OCI-LY7 (cell line): ENCODE data around the gene CBLN1. TPM values are rescaled to one million over a fixed set of nuclear protein-coding genes. Genes with fewer than 3 reads are reported as not detected.

Experiments used
- BruUV-seq: library from RNA; stranded (reverse); fragments of 400-500 nt; replicated peaks from 2 replicates; lab custom pipeline; 2021; lab: Mats Ljungman, UMichigan
- CTCF ChIA-PET: fragments of 300-600 bp; sonication (Branson Sonifier 250); formaldehyde crosslinking; loops from one replicate; lab custom pipeline; 2022; ENCODE audit warnings: antibody characterized with exemption; ENCODE audit not compliant: unreplicated experiment; lab: Charles Lee
- POLR2A ChIA-PET: fragments of 300-600 bp; sonication (Branson Sonifier 250); formaldehyde crosslinking; loops from one replicate; lab custom pipeline; 2022; ENCODE audit warnings: antibody characterized with exemption; lab: Charles Lee
- DNase-seq: peaks from one replicate; pipeline ENCODE4 v3.0.0-alpha.2; 2015; ENCODE audit warnings: low spot score
- H2AFZ ChIP-seq: fragments of 200-600 bp; sonication (generic), shearing (Covaris generic); 2 replicates; pipeline ENCODE4 v1.6.1; 2014; ENCODE audit warnings: mild to moderate bottlenecking, antibody characterized with exemption, low read length, moderate library complexity
- H3K27ac ChIP-seq: fragments of 200-600 bp; sonication (generic); 2 replicates; pipeline ENCODE4 v1.5.1; 2014; ENCODE audit warnings: mixed run types, low read depth, mild to moderate bottlenecking, moderate library complexity, low read length, inconsistent platforms; ENCODE audit not compliant: poor library complexity, severe bottlenecking
- H3K36me3 ChIP-seq: fragments of 200-600 bp; sonication (generic); 2 replicates; pipeline ENCODE4 v1.6.1; 2014; ENCODE audit warnings: mild to moderate bottlenecking, antibody characterized with exemption, low read length, moderate library complexity, mixed read lengths; ENCODE audit not compliant: insufficient read depth
- H3K4me1 ChIP-seq: fragments of 200-600 bp; sonication (generic); 2 replicates; pipeline ENCODE4 v1.5.1; 2014; ENCODE audit warnings: mild to moderate bottlenecking, low read length; ENCODE audit not compliant: insufficient read depth, poor library complexity, severe bottlenecking
- H3K4me2 ChIP-seq: fragments of 200-600 bp; sonication (generic); 2 replicates; pipeline ENCODE4 v1.6.1; 2014; ENCODE audit warnings: mild to moderate bottlenecking, low read length
- H3K4me3 ChIP-seq: fragments of 200-600 bp; sonication (generic); 2 replicates; pipeline ENCODE4 v1.5.1; 2014; ENCODE audit warnings: mild to moderate bottlenecking, low read depth, low read length; ENCODE audit not compliant: poor library complexity, severe bottlenecking
- H3K79me2 ChIP-seq: fragments of 200-600 bp; sonication (generic); 2 replicates; pipeline ENCODE4 v1.6.1; 2016; ENCODE audit warnings: low read depth, mild to moderate bottlenecking, low read length, moderate library complexity, mixed read lengths; ENCODE audit not compliant: insufficient read depth
- H3K9me2 ChIP-seq: fragments of 200-600 bp; sonication (generic); 2 replicates; pipeline ENCODE4 v1.6.1; 2016; ENCODE audit warnings: mild to moderate bottlenecking, low read length, mixed read lengths; ENCODE audit not compliant: insufficient read depth
- H3K9me3 ChIP-seq: fragments of 200-600 bp; sonication (generic); 2 replicates; pipeline ENCODE4 v1.6.1; 2014; ENCODE audit warnings: mild to moderate bottlenecking, mixed run types, low read length, mixed read lengths
- H4K20me1 ChIP-seq: fragments of 200-600 bp; sonication (generic); 2 replicates; pipeline ENCODE4 v1.6.1; 2014; ENCODE audit warnings: mild to moderate bottlenecking, antibody characterized with exemption, low read length, moderate library complexity, mixed read lengths; ENCODE audit not compliant: insufficient read depth
- CTCF ChIP-seq: fragments of 200-600 bp; sonication (generic); conservative IDR thresholded peaks from 2 replicates; pipeline ENCODE4 v1.5.1; 2014; ENCODE audit warnings: mild to moderate bottlenecking, antibody characterized with exemption, low read length, moderate library complexity, mixed read lengths
- EZH2phosphoT487 ChIP-seq: fragments of 200-600 bp; sonication (generic); IDR thresholded peaks from 2 replicates; pipeline ENCODE4 v1.6.1; 2018; ENCODE audit warnings: low read depth, borderline replicate concordance, mild to moderate bottlenecking, mixed run types, antibody characterized with exemption, low read length, moderate library complexity, mixed read lengths
- intact Hi-C: fragments of 100-400 bp; cut with micrococcal nuclease; formaldehyde crosslinking; loops from one replicate; pipeline ENCODE4 v1.10.0; 2022; ENCODE audit not compliant: unreplicated experiment
- total RNA-seq, 2 experiments: library from RNA; depleted of rRNA in 1 of 2; stranded (reverse); fragments of >200 nt in 1 of 2; shearing (Covaris generic) in 1 of 2; gene quantifications; 2 replicates each; pipeline ENCODE4 v1.2.3, GENCODE V29; 2014 to 2022

CBLN1 gene
- total RNA-seq, 2 experiments from 2014 or later = 1.4 to 2.9 TPM

- H3K9me3 ChIP-seq = no peaks in the 10 kb centered on the region
- no TSS peak for BruUV-seq
- DNase-seq = peak; percentile 10
- POLR2A ChIA-PET = no interaction called here
- peak overlapping the region; percentile 72 for H3K4me3 ChIP-seq
- H2AFZ ChIP-seq = peak overlapping the region; percentile 95
- H3K4me2 ChIP-seq = peak overlapping the region; percentile 85
- H3K9me2 ChIP-seq = no peaks in the 10 kb centered on the region
- CTCF ChIA-PET = no interaction called here
- H3K4me1 ChIP-seq = peaks cover 8% of the 10 kb centered on the region
- no peaks in the 10 kb centered on the region for H3K36me3 ChIP-seq
- no peak for TF ChIP-seq CTCF
- no peak for TF ChIP-seq EZH2phosphoT487
- H4K20me1 ChIP-seq = no peaks in the 10 kb centered on the region
- H3K79me2 ChIP-seq = no peaks in the 10 kb centered on the region
- intact Hi-C loops = loop anchor here (2.0 to 10.0 kb wide), 3 partner anchors 54 to 898 kb away; partner anchors contain the start of gene SIAH1
- no peak overlapping the region for H3K27ac ChIP-seq
Observed at GRCh38 chr16:49282690-49283375, 1.2 kb upstream of the CBLN1 start.

- Histone ChIP-seq H3K4me3 (peak overlapping the region; percentile 72), H2AFZ (peak overlapping the region; percentile 95), H4K20me1 (no peaks in the 10 kb centered on the region), H3K36me3 (no peaks in the 10 kb centered on the region), H3K4me1 (peaks cover 8% of the 10 kb centered on the region), H3K27ac (peak overlapping the region; percentile 66), H3K9me2 (no peaks in the 10 kb centered on the region), H3K9me3 (no peaks in the 10 kb centered on the region), H3K79me2 (no peaks in the 10 kb centered on the region), H3K4me2 (peak overlapping the region; percentile 85)
- TF ChIP-seq CTCF = peak; percentile 63
- TF ChIP-seq EZH2phosphoT487 = no peak
- ChIA-PET POLR2A (no interaction called here), CTCF (no interaction called here)
- intact Hi-C loops = loop anchor here (2.0 to 10.0 kb wide), 3 partner anchors 55 to 897 kb away; partner anchors contain the start of gene SIAH1
- no TSS peak for BruUV-seq
- DNase-seq = peak; percentile 97
Observed at GRCh38 chr16:49281843-49282642, 405 bp upstream of the CBLN1 start.
